ENCODE data around the gene PRSS36. TPM values are rescaled to one million over a fixed set of nuclear protein-coding genes. Genes with fewer than 3 reads are reported as not detected.
A peak's percentile ranks its signal among the peaks of the same experiment; 100 is the strongest.

Gene PRSS36
- total RNA-seq, 1 experiment from 2014 or later: 1.3 TPM

DNA sequence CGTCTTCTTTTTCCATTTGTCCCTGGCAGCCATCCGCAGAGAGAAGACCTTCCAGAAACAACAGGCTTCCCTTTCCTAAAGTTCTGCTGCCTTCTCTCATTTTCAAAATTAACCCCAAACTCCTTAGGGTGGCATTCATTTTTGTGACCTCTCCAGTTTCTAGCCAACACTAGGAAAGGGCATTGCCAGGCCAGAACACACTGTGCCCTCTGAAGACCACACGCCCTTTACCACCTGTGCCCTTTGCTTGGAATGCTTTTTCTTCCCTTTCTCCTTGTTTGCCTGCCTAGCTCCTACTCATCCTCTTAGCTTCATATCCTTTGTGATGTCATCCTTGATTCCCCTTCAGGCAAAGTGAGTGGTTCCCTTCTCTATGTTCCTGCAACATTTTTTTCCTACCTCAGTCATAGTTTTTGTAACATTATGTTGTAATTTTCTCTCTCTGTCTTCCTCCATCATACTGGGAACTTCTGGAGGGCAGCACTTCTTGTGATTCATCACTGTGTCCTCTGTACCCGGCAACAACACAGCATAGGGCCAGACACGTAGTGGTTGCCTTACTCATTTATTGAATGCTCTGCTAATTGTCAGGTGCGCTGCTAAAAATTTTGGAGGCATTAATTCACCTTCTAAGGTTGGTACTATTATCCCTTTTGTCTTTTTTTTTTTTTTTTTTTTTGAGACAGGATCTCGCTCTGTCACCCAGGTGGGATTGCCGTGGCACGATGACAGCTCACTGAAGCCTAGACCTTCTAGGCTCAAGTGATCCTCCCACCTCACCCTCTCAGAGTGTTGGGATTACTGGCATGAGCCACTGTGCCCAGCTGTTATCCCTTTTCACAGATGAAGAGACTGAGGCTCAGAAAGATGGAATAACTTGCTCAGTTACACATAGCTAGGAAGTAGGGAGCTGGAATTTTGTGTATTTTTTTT, 31.4 kb downstream of the PRSS36 start:
- no peaks in the 10 kb centered on the region for H3K27me3 Mint-ChIP-seq (ENCODE audit: low read depth)
- TF ChIP-seq GTF2I (CRISPR knock-in tag; conservative IDR thresholded peaks at IDR 0.05) (no peak), FOXP1 (CRISPR knock-in tag; IDR thresholded peaks at IDR 0.05; ENCODE audit: borderline replicate concordance) (no peak), IRF2 (CRISPR knock-in tag; IDR thresholded peaks at IDR 0.05; ENCODE audit: borderline replicate concordance, low read depth) (no peak), ZBTB21 (CRISPR knock-in tag; IDR thresholded peaks at IDR 0.05; ENCODE audit: borderline replicate concordance) (no peak), ZNF263 (CRISPR knock-in tag; IDR thresholded peaks at IDR 0.05; ENCODE audit: low read depth) (no peak), ZNF121 (CRISPR knock-in tag; IDR thresholded peaks at IDR 0.05) (no peak), TCF7 (CRISPR knock-in tag; IDR thresholded peaks at IDR 0.05; ENCODE audit: low read depth) (no peak), ATF1 (CRISPR knock-in tag; IDR thresholded peaks at IDR 0.05) (no peak), ZNF423 (CRISPR knock-in tag; IDR thresholded peaks at IDR 0.05) (no peak)
- TF ChIP-seq, protein P1, sequence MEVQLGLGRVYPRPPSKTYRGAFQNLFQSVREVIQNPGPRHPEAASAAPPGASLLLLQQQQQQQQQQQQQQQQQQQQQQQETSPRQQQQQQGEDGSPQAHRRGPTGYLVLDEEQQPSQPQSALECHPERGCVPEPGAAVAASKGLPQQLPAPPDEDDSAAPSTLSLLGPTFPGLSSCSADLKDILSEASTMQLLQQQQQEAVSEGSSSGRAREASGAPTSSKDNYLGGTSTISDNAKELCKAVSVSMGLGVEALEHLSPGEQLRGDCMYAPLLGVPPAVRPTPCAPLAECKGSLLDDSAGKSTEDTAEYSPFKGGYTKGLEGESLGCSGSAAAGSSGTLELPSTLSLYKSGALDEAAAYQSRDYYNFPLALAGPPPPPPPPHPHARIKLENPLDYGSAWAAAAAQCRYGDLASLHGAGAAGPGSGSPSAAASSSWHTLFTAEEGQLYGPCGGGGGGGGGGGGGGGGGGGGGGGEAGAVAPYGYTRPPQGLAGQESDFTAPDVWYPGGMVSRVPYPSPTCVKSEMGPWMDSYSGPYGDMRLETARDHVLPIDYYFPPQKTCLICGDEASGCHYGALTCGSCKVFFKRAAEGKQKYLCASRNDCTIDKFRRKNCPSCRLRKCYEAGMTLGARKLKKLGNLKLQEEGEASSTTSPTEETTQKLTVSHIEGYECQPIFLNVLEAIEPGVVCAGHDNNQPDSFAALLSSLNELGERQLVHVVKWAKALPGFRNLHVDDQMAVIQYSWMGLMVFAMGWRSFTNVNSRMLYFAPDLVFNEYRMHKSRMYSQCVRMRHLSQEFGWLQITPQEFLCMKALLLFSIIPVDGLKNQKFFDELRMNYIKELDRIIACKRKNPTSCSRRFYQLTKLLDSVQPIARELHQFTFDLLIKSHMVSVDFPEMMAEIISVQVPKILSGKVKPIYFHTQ (CRISPR knock-in tag; IDR thresholded peaks at IDR 0.05): no peak
- TF ChIP-seq, protein P2, sequence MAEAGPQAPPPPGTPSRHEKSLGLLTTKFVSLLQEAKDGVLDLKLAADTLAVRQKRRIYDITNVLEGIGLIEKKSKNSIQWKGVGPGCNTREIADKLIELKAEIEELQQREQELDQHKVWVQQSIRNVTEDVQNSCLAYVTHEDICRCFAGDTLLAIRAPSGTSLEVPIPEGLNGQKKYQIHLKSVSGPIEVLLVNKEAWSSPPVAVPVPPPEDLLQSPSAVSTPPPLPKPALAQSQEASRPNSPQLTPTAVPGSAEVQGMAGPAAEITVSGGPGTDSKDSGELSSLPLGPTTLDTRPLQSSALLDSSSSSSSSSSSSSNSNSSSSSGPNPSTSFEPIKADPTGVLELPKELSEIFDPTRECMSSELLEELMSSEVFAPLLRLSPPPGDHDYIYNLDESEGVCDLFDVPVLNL (CRISPR knock-in tag; IDR thresholded peaks at IDR 0.05; ENCODE audit: borderline replicate concordance, low read depth): no peak
- TF ChIP-seq, protein P3, sequence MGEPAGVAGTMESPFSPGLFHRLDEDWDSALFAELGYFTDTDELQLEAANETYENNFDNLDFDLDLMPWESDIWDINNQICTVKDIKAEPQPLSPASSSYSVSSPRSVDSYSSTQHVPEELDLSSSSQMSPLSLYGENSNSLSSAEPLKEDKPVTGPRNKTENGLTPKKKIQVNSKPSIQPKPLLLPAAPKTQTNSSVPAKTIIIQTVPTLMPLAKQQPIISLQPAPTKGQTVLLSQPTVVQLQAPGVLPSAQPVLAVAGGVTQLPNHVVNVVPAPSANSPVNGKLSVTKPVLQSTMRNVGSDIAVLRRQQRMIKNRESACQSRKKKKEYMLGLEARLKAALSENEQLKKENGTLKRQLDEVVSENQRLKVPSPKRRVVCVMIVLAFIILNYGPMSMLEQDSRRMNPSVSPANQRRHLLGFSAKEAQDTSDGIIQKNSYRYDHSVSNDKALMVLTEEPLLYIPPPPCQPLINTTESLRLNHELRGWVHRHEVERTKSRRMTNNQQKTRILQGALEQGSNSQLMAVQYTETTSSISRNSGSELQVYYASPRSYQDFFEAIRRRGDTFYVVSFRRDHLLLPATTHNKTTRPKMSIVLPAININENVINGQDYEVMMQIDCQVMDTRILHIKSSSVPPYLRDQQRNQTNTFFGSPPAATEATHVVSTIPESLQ (CRISPR knock-in tag; IDR thresholded peaks at IDR 0.05): no peak
- TF ChIP-seq, protein P4, sequence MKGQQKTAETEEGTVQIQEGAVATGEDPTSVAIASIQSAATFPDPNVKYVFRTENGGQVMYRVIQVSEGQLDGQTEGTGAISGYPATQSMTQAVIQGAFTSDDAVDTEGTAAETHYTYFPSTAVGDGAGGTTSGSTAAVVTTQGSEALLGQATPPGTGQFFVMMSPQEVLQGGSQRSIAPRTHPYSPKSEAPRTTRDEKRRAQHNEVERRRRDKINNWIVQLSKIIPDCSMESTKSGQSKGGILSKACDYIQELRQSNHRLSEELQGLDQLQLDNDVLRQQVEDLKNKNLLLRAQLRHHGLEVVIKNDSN (CRISPR knock-in tag; IDR thresholded peaks at IDR 0.05): no peak
- ChIA-PET CTCF (interaction anchor here (0.6 to 2.9 kb wide), 19 partner anchors 9 to 337 kb away, joined by 3 to 58 read pairs (median 5); partner anchors contain the start of genes FUS, HSD3B7, PRSS8 and PYDC1), POLR2A (interaction anchor here (0.8 to 2.1 kb wide), 12 partner anchors 9 to 154 kb away, joined by 3 to 37 read pairs (median 6); partner anchors contain the start of genes FUS, PRSS8, PYCARD and TRIM72)
- peaks cover 16% of the 10 kb centered on the region for H3K4me1 Mint-ChIP-seq
- DNase-seq (ENCODE audit: low spot score) (no peak), ATAC-seq (no peak)
- peaks cover 31% of the 10 kb centered on the region for H3K36me3 Mint-ChIP-seq
- peak overlapping the region; percentile 80 for H3K27ac Mint-ChIP-seq
- no peaks in the 10 kb centered on the region for H3K9me3 Mint-ChIP-seq
- H3K4me3 Mint-ChIP-seq: peak overlapping the region; percentile 83

DNA sequence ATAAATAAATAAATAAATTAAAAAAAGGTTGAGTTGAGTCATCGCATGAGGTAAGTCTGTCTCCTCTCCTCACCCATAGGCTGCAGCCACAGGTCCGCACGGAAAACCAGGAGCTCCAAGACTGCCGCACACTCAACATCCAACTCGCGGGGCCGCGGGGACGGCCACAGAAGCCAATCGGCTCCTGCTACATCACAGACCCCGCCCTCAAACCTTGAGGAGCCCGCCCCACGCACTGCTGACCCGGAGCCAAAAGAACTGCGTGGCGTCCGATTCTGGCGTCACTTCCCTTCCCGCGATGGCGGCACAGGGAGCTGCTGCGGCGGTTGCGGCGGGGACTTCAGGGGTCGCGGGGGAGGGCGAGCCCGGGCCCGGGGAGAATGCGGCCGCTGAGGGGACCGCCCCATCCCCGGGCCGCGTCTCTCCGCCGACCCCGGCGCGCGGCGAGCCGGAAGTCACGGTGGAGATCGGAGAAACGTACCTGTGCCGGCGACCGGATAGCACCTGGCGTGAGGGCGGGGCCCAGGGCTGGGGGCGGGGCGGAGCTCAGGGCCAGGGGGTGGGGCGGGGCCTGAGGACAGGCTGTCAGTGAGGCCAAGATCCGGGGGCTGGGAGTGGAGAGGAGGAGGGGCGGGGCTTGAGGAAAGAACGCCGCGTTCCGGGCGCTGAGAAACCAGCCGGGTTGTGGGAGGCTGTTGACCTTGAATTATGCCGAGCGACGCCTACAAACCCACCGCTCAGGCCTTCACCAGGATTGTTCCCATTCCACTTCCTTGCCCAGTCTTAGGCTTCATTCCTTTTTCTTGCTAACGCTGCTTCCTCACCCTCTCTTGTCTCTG, 32.3 kb downstream of the PRSS36 start, which contains the start of gene KAT8:
Gene KAT8, plus strand, starts transcription at position 281 of the 839 bp plus-strand sequence. Its CDS starts 18 bp downstream, at position 299.
- Mint-ChIP-seq H3K36me3 (peaks cover 33% of the 10 kb centered on the region), H3K27ac (peak within 1 kb of the TSS; percentile 80), H3K9me3 (no peaks in the 10 kb centered on the region), H3K4me3 (peak within 1 kb of the TSS; percentile 83), H3K27me3 (ENCODE audit: low read depth) (no peaks in the 10 kb centered on the region), H3K4me1 (peaks cover 16% of the 10 kb centered on the region)
- DNase-seq (ENCODE audit: low spot score) (peak; percentile 96), ATAC-seq (peak; percentile 93)
- ChIA-PET CTCF (interaction anchor here (0.6 to 2.9 kb wide), 28 partner anchors 9 to 338 kb away, joined by 3 to 58 read pairs (median 4); partner anchors contain the start of genes FUS, HSD3B7, PRSS8 and PYCARD), POLR2A (interaction anchor here (0.6 to 2.1 kb wide), 22 partner anchors 8 to 342 kb away, joined by 3 to 37 read pairs (median 4); partner anchors contain the start of genes FUS, PRSS8, PYCARD and TRIM72)
- TF ChIP-seq ZNF121 (CRISPR knock-in tag; IDR thresholded peaks at IDR 0.05) (no peak), TEAD1 (CRISPR knock-in tag; IDR thresholded peaks at IDR 0.05) (peak; percentile 51; the same call in 1 of the 2 replicates), GABPB1 (CRISPR knock-in tag; IDR thresholded peaks at IDR 0.05) (peak; percentile 88), ETV6 (CRISPR knock-in tag; IDR thresholded peaks at IDR 0.05) (0 out of 2 replicates have a peak, but pooled peaks have one; percentile 35), FOXK1 (CRISPR knock-in tag; IDR thresholded peaks at IDR 0.05) (peak; percentile 91)
- TF ChIP-seq, protein P4 (CRISPR knock-in tag; IDR thresholded peaks at IDR 0.05): peak; percentile 23; the same call in 1 of the 2 replicates
- TF ChIP-seq, protein P5, sequence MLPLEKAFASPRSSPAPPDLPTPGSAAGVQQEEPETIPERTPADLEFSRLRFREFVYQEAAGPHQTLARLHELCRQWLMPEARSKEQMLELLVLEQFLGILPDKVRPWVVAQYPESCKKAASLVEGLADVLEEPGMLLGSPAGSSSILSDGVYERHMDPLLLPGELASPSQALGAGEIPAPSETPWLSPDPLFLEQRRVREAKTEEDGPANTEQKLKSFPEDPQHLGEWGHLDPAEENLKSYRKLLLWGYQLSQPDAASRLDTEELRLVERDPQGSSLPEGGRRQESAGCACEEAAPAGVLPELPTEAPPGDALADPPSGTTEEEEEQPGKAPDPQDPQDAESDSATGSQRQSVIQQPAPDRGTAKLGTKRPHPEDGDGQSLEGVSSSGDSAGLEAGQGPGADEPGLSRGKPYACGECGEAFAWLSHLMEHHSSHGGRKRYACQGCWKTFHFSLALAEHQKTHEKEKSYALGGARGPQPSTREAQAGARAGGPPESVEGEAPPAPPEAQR (CRISPR knock-in tag; IDR thresholded peaks at IDR 0.05): no peak
- TF ChIP-seq, protein P6, sequence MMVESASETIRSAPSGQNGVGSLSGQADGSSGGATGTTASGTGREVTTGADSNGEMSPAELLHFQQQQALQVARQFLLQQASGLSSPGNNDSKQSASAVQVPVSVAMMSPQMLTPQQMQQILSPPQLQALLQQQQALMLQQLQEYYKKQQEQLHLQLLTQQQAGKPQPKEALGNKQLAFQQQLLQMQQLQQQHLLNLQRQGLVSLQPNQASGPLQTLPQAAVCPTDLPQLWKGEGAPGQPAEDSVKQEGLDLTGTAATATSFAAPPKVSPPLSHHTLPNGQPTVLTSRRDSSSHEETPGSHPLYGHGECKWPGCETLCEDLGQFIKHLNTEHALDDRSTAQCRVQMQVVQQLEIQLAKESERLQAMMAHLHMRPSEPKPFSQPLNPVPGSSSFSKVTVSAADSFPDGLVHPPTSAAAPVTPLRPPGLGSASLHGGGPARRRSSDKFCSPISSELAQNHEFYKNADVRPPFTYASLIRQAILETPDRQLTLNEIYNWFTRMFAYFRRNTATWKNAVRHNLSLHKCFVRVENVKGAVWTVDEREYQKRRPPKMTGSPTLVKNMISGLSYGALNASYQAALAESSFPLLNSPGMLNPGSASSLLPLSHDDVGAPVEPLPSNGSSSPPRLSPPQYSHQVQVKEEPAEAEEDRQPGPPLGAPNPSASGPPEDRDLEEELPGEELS (CRISPR knock-in tag; IDR thresholded peaks at IDR 0.05): peak; percentile 66; the same call in 1 of the 2 replicates
